ENCODE data around the gene P4HB.

Gene P4HB

DNA sequence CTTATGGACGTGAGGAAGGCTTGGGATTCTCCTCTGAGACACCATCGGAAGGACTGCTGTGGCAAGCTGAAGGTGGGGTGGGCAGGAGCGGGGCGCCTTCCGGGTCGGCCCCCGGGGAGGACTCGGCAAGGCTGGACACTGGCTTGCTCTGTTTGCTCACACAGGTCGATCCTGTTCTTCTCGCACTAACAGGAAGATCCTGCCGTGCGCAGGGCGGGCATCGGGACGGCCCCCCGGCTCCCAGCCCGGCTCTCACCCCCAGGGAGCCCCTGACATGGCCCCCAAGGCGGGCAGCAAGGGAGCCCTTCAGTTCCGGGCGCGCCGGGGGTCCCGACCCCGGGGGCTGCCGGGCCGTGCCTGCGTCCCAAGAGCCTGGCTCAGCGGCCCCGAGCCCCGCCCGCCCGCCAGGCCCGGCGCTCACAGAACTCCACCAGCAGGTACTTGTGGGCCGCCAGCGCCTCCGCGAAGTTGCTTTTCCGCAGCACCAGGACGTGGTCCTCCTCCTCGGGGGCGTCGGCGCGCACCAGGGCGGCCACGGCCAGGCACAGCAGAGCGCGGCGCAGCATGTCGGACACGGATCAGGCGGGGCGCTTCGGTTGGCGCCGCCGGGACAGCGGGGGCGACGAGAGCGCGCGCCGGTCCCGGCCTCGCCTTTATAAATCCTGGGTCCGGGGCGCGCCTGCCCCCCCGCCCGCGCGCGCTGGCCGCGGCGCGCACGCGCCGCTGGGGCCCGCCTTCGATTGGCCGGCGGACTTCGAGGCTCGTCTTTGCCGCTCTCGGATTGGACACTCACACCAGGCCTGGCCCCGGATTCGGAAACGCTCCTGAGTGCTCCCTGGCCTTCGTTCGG lies at the start of gene P4HB:
Gene P4HB (minus strand): TSS at position 630 of the 850 bp plus-strand sequence. CDS start 64 bp downstream, at position 566.
- DNase-seq (ENCODE audit: low read depth in 3 of 3) = no peak

DNA sequence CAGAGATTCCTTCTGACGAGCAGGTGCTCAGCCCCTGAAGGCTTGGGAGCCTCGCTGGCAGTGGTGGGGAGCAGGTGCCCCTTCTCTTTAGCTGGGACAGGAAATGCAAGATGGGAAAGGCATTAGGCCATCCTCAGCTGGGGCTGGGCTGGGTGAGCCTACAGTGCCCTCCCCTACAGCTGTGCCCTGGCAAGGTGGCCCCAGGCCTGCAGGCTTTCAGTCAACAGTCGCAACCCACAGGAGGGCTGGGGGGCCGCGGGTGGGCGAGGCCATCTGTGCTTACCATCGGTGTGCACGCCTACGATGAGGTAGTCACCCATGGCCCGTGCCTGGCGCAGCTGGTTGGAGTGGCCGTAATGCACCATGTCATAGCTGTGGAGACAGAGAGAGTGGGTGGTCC lies 48.9 kb upstream of the P4HB start:
- DNase-seq (ENCODE audit: low read depth in 3 of 3) = no peak

DNA sequence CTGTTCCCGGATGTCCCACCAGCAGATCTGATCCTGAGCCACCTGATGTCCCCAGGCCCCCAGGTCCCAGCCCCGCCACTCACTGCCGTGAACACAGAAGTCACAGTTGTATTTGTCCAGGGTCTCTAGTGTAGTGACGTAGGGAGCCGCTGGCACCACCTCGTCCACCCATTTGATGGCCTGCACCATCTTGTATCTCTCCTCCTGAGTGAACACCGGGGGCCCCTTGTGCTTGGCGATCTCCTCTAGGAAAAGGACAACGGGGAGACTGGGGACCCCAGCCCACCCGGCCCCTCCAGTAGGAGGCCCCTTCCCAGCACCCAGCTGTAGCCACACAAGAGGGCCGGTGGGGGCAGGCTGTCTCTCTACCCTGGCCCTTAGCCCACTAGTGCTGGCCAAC lies 48.5 kb upstream of the P4HB start:
- no peak for DNase-seq (ENCODE audit: low read depth in 3 of 3)

DNA sequence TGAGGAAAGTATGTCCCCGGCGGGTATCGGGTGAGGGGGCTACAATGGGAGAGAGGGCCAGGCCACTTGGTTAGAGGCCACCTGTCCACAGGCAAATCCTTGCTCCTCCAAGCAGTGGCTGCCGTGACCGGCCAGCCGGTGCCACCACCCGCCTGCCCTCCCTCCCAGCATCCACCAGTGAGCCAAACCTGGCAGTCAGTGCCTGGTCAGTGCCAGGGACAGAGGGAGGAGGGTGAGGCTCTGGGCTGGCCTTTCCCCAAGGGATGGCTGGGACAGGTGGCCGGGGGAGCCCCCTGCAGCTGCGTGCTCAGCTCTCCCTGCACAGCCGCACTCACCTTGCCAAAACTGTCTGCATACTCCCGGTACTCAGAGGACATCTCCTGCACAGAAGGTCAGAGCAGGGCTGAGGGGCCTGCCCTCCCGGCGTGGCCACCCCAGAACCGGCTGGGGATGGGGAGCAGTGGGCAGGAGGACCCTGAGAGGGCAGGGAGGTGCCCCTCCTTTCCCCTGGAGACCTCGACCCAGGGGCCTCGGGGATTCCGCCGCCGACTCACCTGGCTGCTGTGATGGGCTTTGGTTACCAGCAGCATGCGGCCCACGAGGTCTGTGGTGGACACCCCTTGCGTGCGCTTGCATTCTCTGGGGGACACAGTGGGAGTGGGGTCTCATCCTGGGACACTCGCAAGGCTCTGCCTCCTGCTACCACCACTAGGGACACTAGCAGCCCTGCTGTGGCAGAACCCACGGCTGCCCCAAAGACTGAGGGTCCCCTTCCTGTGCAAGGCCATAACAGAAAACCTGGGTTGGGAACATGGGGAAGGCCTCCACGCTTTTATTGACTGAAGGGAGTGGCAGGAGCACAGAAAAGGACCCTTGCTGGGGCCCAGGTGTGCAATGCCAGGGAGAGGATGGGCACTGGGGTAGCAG lies 47.1 kb upstream of the P4HB start:
- DNase-seq (ENCODE audit: low read depth in 3 of 3) = no peak

DNA sequence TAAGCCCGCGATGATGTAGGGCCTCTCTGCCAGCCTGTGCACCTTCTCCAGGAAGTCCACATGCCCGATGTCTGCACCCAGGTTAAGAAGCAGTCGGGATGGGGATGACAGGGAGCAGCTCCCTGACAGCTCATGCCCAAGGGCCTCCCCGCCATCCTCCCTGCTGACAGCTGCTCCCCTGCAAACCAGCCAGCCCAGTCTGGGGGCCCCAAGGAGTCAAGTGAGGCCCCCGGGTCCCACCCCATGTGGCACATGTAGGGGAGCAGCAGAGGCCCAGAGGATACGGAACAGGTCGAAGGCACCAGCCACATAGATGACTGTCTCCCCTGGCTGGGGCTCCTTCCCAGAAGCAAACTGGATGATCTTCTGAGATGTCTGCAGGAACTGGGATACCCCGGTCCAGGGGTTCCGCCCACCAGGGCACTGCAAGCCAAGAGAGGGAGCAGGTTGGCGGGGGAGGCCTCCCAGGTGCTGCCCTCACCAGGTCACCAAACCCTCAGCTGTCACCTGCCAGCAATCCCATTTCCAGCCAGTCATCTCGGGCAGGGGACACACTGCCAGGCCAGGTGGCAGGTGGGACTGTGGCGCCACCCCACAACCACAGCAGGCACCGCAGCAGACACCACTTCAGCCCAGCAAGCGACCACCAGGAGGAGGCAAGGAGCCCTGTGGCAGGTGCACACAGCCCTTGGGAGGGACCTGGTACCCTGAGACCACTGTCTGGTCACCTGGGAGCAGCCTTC lies 46.3 kb upstream of the P4HB start:
- DNase-seq (ENCODE audit: low read depth in 3 of 3) = no peak

DNA sequence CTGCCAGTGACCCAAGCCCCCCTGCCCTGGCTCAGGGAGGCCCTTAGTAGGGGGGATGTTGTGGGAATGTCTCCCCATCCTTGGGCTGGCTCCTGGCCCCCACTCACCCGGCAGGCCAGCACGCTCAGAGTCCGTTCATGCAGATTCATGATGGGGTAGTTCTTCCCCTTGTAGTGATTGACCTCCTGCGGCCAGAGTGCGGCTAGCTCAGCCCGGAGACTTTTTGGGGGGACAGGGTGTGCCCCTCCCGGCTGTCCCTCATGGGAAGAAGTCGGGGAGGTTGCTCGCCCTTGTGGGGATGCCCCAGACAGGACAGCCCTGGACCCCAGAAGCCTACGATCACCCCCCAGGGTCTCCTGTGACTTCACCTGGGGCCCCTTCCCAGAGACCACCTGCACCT lies 45.7 kb upstream of the P4HB start:
- no peak for DNase-seq (ENCODE audit: low read depth in 3 of 3)

- DNase-seq (ENCODE audit: low read depth in 3 of 3) = no peak
Observed at GRCh38 chr17:81905424-81905875, 45.1 kb upstream of the P4HB start.

DNA sequence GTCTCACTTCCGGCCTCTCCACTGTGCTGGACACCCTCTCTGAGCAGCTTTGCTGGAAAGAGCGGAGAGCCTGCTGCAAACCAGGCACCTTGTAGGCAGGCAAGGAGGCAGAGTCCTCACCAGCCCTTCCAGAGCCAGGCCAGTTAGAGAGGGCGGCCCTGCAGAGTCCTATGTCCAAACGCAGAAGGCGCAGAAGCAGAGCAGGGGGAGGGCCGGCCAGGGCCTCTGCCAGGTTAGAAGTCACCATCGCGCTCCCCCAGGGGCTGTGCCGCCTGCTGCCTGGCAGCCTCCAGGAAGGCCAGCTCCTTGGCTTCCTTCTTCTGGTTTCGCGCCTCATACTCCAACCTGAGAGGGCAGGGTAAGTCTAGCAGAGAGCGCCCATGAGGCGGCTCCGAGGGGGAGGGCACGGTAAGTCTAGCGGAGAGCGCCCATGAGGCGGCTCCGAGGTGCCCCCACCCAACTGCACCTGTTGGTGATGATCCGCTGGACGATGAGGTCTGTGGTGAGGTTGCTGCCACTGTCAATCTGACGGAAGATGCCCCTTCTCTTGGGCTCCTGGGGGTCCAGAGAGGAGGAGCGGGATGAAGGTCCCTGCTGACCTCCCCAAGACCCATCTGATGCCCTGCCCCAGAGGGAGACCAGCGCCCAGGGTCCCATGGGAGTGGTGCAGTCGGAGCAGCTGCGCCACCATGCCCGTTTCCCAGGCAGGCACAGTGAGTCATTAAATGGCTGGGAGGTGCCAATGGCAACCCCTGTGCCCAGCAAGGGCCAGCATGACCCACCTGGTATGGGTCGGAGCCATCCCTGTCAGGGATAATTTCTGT lies 44.5 kb upstream of the P4HB start:
- DNase-seq (ENCODE audit: low read depth in 3 of 3) = no peak

GRCh38 chr17:81903896-81904599 lies 43.7 kb upstream of the P4HB start:
- DNase-seq (ENCODE audit: low read depth in 3 of 3) = no peak

GRCh38 chr17:81903415-81903831 lies 43.1 kb upstream of the P4HB start:
- no peak for DNase-seq (ENCODE audit: low read depth in 3 of 3)

DNA sequence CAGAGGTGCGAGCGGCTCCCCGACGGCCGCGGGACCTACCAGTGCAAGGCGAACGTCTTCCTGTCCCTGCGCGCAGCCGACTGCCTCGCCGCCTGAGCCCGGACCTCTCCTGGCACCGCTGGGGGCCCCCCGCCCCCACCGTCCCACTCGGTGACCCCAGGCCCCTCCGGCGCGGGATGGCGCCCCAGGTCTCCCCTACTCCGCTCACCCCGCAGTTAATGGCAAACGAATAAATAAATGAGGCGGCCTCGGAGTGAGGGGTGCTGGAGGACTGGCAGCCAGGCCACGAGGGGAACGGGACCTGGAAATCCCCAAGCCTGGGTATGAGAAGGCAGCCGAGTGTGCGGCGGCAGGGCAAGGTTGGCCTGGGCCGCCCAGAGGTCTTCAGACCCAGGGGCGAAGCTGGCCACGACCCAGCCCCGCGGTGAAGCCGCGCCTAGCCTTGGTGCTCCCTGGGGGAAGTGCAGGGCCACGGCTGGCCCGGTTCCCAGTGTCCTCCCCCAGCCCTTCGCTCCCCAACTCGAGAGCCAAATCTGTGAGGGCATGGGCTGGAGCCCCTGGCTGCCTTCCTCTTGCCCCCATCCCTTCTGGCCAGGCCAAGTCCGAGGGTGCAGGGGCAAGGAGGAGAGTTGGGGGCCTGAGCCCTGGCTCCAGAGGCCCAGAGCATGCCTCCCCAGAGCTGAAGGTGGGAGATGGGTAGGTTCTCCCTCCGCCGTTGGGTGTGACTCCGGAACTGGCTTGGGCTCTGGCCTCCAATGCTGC lies 42.5 kb upstream of the P4HB start:
- no peak for DNase-seq (ENCODE audit: low read depth in 3 of 3)

DNA sequence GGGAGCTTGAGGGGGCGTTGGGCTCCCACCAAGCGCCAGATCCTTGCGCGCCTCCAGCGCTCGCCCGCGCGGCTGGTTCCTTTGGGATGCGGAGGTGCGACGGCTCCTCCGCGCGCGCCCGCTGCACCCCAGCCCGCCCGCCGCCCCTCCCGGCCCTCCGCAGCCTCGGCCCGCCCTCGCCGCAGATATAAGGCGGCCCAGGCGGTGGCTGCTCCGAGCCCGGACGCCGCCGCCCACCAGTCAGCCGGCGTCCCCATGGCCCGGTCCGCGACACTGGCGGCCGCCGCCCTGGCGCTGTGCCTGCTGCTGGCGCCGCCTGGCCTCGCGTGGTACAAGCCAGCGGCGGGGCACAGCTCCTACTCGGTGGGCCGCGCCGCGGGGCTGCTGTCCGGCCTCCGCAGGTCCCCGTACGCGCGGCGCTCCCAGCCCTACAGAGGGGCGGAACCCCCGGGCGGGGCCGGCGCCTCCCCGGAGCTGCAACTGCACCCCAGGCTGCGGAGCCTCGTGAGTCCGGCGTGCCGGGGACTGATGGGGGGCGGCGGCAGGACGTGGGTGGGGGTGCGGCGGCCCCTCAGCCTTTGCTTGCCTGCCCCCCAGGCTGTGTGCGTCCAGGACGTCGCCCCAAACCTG lies 41.8 kb upstream of the P4HB start, which contains the start of gene NPB:
Gene NPB (plus strand): TSS at position 216 of the 630 bp plus-strand sequence. CDS start 40 bp downstream, at position 256.
- DNase-seq (ENCODE audit: low read depth in 3 of 3) = no peak

GRCh38 chr17:81901167-81902022 lies 41.1 kb upstream of the P4HB start:
- no peak for DNase-seq (ENCODE audit: low read depth in 3 of 3)

GRCh38 chr17:81900181-81900820 lies 40.0 kb upstream of the P4HB start:
- no peak for DNase-seq (ENCODE audit: low read depth in 3 of 3)

- DNase-seq (ENCODE audit: low read depth in 3 of 3) = no peak
Observed at GRCh38 chr17:81899514-81900166, 39.3 kb upstream of the P4HB start.

GRCh38 chr17:81898885-81899284 lies 38.5 kb upstream of the P4HB start:
- DNase-seq (ENCODE audit: low read depth in 3 of 3) = no peak
